ENCODE results near the gene NFIB. TPM values are rescaled to one million over a fixed set of nuclear protein-coding genes. Genes with fewer than 3 reads are reported as not detected.

NFIB gene
- total RNA-seq, 1 donor from 2014 or later: 66.3 TPM

- Mint-ChIP-seq H3K4me3 (ENCODE audit: unreplicated experiment) (no peak overlapping the region), H3K9me3 (ENCODE audit: low read depth) (no peaks in the 10 kb centered on the region), H3K27me3 (ENCODE audit: low read depth) (no peaks in the 10 kb centered on the region), H3K27ac (ENCODE audit: unreplicated experiment) (no peak overlapping the region), H3K36me3 (ENCODE audit: low read depth) (peaks cover 1% of the 10 kb centered on the region), H3K4me1 (ENCODE audit: low read depth) (no peaks in the 10 kb centered on the region)
- no peak for DNase-seq (ENCODE audit: low spot score)
- no peak for TF ChIP-seq CTCF (IDR thresholded peaks at IDR 0.05)
Observed at GRCh38 chr9:14075218-14075617, 238.7 kb downstream of the NFIB start.

- no peak for DNase-seq (ENCODE audit: low spot score)
- Mint-ChIP-seq H3K27ac (ENCODE audit: unreplicated experiment) (no peak overlapping the region), H3K36me3 (ENCODE audit: low read depth) (no peaks in the 10 kb centered on the region), H3K4me3 (ENCODE audit: unreplicated experiment) (no peak overlapping the region), H3K4me1 (ENCODE audit: low read depth) (no peaks in the 10 kb centered on the region), H3K9me3 (ENCODE audit: low read depth) (no peaks in the 10 kb centered on the region), H3K27me3 (ENCODE audit: low read depth) (no peaks in the 10 kb centered on the region)
- no peak for TF ChIP-seq CTCF (IDR thresholded peaks at IDR 0.05)
Observed at GRCh38 chr9:14072850-14073249, 241.1 kb downstream of the NFIB start.

- no peak for TF ChIP-seq CTCF (IDR thresholded peaks at IDR 0.05)
- DNase-seq (ENCODE audit: low spot score): no peak
- H3K27me3 Mint-ChIP-seq (ENCODE audit: low read depth): no peaks in the 10 kb centered on the region
- H3K9me3 Mint-ChIP-seq (ENCODE audit: low read depth): no peaks in the 10 kb centered on the region
- H3K36me3 Mint-ChIP-seq (ENCODE audit: low read depth): no peaks in the 10 kb centered on the region
- no peak overlapping the region for H3K4me3 Mint-ChIP-seq (ENCODE audit: unreplicated experiment)
- H3K27ac Mint-ChIP-seq (ENCODE audit: unreplicated experiment): no peak overlapping the region
- no peaks in the 10 kb centered on the region for H3K4me1 Mint-ChIP-seq (ENCODE audit: low read depth)
Observed at GRCh38 chr9:14071484-14071883, 242.5 kb downstream of the NFIB start.

GRCh38 chr9:14068690-14069089 is 245.3 kb downstream of the NFIB start:
- no peaks in the 10 kb centered on the region for H3K27me3 Mint-ChIP-seq (ENCODE audit: low read depth)

GRCh38 chr9:14066831-14067230 is 247.1 kb downstream of the NFIB start:
- Mint-ChIP-seq H3K9me3 (ENCODE audit: low read depth) (no peaks in the 10 kb centered on the region), H3K27me3 (ENCODE audit: low read depth) (no peaks in the 10 kb centered on the region), H3K36me3 (ENCODE audit: low read depth) (no peaks in the 10 kb centered on the region), H3K27ac (ENCODE audit: unreplicated experiment) (no peak overlapping the region), H3K4me1 (ENCODE audit: low read depth) (no peaks in the 10 kb centered on the region), H3K4me3 (ENCODE audit: unreplicated experiment) (no peak overlapping the region)
- TF ChIP-seq CTCF (IDR thresholded peaks at IDR 0.05): no peak
- DNase-seq (ENCODE audit: low spot score): no peak

More at GRCh38 chr9:14068690-14069089, 245.3 kb downstream of the NFIB start:
- no peaks in the 10 kb centered on the region for H3K36me3 Mint-ChIP-seq (ENCODE audit: low read depth)
- no peak for DNase-seq (ENCODE audit: low spot score)
- H3K4me1 Mint-ChIP-seq (ENCODE audit: low read depth): no peaks in the 10 kb centered on the region
- H3K4me3 Mint-ChIP-seq (ENCODE audit: unreplicated experiment): no peak overlapping the region
- H3K27ac Mint-ChIP-seq (ENCODE audit: unreplicated experiment): no peak overlapping the region
- no peak for TF ChIP-seq CTCF (IDR thresholded peaks at IDR 0.05)
- no peaks in the 10 kb centered on the region for H3K9me3 Mint-ChIP-seq (ENCODE audit: low read depth)
